HG03521 (cell line): ENCODE measurements around the gene MYL6.
A peak's percentile ranks its signal among the peaks of the same experiment; 100 is the strongest.

Source experiments
- ATAC-seq: cut with Tn5 transposase; IDR thresholded peaks from one replicate; pipeline ENCODE4 v1.9.1; 2021; ENCODE audit warnings: mild to moderate bottlenecking, moderate library complexity; ENCODE audit not compliant: unreplicated experiment

MYL6 gene

GRCh38 chr12:56129206-56129941 is 28.8 kb upstream of the MYL6 start:
- ATAC-seq = no peak

DNA sequence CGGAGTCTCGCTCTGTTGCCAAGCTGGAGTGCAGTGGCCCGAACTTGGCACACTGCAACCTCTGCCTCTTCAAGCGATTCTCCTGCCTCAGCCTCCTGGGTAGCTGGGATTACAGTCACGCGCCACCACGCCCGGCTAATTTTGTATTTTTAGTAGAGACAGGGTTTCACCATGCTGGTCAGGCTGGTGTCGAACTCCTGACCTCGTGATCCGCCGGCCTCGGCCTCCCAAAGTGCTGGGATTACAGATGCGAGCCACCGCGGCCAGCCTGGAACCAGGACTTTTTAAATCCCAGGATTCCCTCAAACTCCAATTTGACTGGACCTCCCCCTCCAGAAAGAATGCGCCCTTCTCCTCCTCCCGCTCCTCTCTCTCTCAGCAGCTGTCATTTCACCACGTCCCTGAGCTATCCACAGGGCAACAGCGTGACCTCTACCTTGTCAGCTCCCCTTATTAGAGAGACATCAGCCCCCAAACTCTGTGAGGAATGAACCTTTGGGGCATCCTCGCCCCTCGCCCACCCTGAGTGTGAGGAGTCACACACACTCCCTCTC is 28.1 kb upstream of the MYL6 start:
- ATAC-seq = no peak

- no peak for ATAC-seq
Observed at GRCh38 chr12:56130876-56131275, 27.3 kb upstream of the MYL6 start.

- ATAC-seq = no peak
Observed at GRCh38 chr12:56134897-56135296, 23.3 kb upstream of the MYL6 start.

GRCh38 chr12:56137853-56138571 is 20.1 kb upstream of the MYL6 start:
- no peak for ATAC-seq

GRCh38 chr12:56141946-56142784 is 16.0 kb upstream of the MYL6 start:
- ATAC-seq = no peak

GRCh38 chr12:56143217-56143616 is 14.9 kb upstream of the MYL6 start:
- no peak for ATAC-seq

DNA sequence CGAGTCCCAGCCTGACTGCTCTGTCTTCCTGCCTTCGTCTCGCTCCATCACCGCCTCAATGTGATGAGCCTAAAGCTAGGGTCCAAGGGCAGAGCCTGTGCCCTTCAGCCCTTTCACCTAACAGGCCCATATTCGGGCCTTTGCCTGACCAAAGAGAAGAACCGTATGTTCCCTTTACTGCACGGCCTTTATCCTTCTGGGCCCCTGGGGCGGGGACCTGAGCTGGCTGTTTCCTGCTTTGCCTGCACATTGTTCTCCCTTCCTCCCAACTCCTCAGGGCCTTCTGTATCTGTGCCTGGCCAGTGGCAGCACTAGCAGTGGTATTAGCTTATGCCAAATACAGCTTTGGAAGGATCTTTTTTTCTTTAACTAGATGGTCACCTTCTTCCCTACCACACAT is 14.3 kb upstream of the MYL6 start:
- no peak for ATAC-seq

- no peak for ATAC-seq
Observed at GRCh38 chr12:56145217-56145616, 12.9 kb upstream of the MYL6 start.

DNA sequence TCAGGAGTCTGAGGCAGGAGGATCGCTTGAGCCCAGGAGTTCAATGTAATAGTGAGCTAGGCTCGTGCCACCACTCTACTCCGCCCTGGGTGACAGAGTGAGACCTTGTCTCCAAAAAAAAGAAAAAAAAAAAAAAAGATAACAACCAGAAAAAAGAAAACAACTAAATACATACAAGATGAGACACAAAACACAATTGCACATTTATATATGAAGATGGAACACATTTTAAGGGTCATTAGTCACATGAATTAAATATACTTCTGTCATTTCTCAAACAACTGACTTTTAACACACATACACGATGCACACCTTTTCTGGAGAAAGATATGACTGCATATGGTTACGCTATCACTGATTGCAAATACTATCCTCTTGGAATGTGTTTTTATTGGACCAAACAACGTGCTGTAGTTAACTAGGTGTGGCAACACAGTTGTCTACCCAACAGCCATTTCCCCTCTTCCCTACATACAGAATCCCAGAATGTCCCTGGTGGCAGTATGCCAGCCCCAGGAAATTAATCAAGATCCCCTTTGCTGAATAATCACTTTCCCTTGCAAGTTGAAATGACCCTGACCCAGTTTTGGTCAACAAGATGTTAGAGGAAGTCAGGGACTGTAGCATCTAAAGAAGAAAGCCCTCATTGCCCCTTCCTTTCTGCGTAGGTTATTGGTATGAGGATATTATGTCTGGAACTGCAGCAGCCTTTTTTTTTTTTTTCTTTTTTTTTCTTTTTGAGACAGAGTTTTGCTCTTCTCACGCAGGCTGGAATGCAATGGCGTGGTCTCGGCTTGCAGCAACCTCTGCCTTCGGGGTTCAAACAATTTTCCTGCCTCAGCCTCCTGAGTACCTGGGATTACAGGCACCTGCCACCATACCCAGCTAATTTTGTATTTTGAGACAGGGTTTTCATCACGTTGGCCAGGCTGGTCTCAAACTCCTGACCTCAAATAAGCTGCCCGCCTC is 11.4 kb upstream of the MYL6 start:
- ATAC-seq = no peak

- no peak for ATAC-seq
Observed at GRCh38 chr12:56150563-56150962, 7.6 kb upstream of the MYL6 start.

DNA sequence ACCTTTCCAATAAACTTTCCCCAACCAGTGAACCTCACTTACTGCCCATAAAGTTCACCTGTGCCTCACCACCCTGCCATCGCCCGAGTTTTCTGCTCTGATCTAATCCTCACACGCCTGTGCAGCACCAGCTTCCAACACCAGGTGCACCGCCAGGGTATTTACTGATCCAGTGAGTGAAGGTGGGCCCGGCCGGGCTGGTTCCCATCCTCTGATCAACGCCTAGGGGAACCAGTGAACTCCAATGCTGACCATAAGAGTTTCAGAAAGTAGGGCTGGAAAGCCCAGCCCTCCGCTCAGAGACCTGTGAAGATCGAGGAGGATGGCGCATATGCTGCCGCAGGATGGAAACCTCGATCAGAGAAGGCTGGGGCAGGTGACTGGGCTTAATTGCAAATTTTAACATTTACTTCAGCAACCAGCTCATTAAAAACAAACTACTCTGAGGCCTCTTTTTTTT is 6.5 kb upstream of the MYL6 start:
- ATAC-seq = peak; percentile 28

DNA sequence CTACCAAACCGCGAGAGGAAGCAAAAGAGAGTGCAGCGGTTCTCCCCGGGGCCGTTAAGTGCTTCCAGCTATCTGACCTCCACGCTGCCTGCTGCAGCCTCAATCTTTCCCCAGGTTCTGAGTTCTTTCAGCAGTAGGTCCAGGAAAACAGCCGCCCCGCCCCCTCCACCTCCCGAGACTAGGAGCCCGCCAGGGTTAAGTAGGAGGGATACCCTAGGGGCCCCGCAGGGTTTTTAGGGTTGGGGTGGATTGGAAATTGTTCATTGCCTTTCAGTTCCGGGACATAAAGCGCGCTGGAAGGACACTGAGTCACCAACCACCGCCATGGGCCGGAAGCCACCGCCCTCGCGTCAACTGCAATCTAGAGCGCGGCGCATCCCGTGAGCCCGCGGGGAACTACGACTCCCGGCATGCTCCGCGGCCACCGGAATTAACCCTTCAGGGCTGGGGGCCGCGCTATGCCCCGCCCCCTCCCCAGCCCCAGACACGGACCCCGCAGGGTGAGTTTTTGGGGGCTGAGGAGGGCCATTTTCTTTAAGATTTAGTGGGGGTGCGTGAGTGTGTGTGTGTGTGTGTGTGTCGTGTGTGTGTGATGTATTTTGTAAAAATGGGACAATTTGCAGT is 5.9 kb upstream of the MYL6 start, which contains the start of gene MYL6B:
TSS of gene MYL6B (plus strand) at position 456 of the 624 bp plus-strand sequence. CDS start 1,332 bp downstream, outside the sequence.
- peak; percentile 87 for ATAC-seq

GRCh38 chr12:56152756-56153677 is 5.1 kb upstream of the MYL6 start:
- ATAC-seq = no peak

- no peak for ATAC-seq
Observed at GRCh38 chr12:56153678-56154065, 4.5 kb upstream of the MYL6 start.

DNA sequence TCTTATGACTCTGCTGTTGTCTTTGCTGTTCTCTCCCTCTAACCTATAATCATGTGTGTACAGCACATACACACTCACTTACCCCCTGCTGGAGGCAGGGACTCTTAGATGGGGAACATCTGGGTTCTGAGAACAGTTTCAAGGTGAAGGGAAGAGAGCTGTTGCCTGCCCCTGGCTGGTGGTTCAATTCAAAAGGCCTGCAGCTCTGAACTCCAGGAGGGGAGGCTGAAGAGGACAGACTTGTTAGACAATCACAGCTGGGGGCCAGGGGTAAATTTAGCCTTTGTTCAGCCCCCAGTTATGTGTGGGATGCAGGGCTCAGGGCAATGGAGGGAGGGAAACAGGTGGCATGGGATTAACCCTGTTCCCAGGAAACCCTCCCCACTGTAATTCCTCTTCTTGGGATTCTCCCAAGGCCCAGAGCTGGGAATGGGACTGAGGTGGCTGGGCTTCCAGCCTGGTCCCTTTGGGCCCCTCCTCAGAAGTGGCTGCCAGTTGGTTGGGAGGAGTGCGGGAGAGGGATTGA is 3.9 kb upstream of the MYL6 start:
- ATAC-seq = no peak

- ATAC-seq = no peak
Observed at GRCh38 chr12:56154818-56155217, 3.3 kb upstream of the MYL6 start.

DNA sequence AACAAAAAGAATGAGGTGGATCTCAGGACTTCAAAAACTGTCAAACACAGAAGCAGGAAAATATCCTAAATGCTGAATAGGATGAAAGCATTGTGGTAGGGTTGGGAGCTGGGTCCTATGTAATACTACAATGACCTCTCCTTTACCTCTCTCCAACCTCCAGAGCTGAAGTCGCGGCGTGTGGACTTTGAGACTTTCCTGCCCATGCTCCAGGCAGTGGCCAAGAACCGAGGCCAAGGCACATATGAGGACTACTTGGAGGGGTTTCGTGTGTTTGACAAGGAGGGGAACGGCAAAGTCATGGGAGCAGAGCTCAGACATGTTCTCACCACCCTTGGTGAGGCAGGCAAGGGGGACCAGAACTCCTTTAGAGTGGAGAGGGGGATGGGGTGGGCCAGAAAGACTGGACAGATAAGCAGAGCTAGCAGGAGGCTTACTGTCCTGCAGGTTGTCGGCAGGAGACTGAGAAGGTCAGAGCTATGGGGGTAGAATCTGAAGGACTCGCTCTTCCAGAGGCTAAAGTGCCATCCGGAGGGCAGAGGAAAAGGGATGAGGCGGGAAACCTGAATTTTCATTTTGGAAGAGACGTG is 2.8 kb upstream of the MYL6 start:
- no peak for ATAC-seq
